HFF-Myc (cell line): ENCODE data around the gene ROBO2.

ENCODE experiments used
- DNase-seq: peaks from one replicate; pipeline ENCODE4 v3.0.0-alpha.2; 2011; ENCODE audit warnings: low read depth; ENCODE audit errors: extremely low read depth
- H3K4me3 ChIP-seq: replicated peaks from 2 replicates; pipeline ENCODE4 v1.5.1; 2011; ENCODE audit warnings: low read depth, mild to moderate bottlenecking, control low read depth, low read length
- CTCF ChIP-seq: IDR thresholded peaks from 2 replicates; pipeline ENCODE4 v1.5.1; 2012; ENCODE audit warnings: mild to moderate bottlenecking, low read depth, low read length, control low read depth; ENCODE audit errors: missing control alignments

Gene ROBO2

GRCh38 chr3:77372018-77372417 is 332.1 kb downstream of the ROBO2 start:
- DNase-seq: no peak
- no peak overlapping the region for H3K4me3 ChIP-seq
- TF ChIP-seq CTCF: no peak

- TF ChIP-seq CTCF: no peak
- DNase-seq: no peak
- H3K4me3 ChIP-seq: no peak overlapping the region
Observed at GRCh38 chr3:77372634-77373346, 332.9 kb downstream of the ROBO2 start.

GRCh38 chr3:77373619-77374018 is 333.7 kb downstream of the ROBO2 start:
- TF ChIP-seq CTCF: no peak
- no peak overlapping the region for H3K4me3 ChIP-seq
- DNase-seq: no peak

- no peak overlapping the region for H3K4me3 ChIP-seq
- DNase-seq: no peak
- no peak for TF ChIP-seq CTCF
Observed at GRCh38 chr3:77376511-77376910, 336.6 kb downstream of the ROBO2 start.

GRCh38 chr3:77377717-77378116 is 337.8 kb downstream of the ROBO2 start:
- no peak overlapping the region for H3K4me3 ChIP-seq
- no peak for DNase-seq
- TF ChIP-seq CTCF: no peak

GRCh38 chr3:77380136-77380535 is 340.2 kb downstream of the ROBO2 start:
- no peak overlapping the region for H3K4me3 ChIP-seq
- TF ChIP-seq CTCF: no peak
- no peak for DNase-seq

GRCh38 chr3:77381431-77381830 is 341.5 kb downstream of the ROBO2 start:
- no peak for DNase-seq
- no peak overlapping the region for H3K4me3 ChIP-seq
- TF ChIP-seq CTCF: no peak
